HepG2 (cell line): ENCODE results near the gene PVRIG. TPM values are rescaled to one million over a fixed set of nuclear protein-coding genes. Genes with fewer than 3 reads are reported as not detected.
A peak's percentile ranks its signal among the peaks of the same experiment; 100 is the strongest.

ENCODE experiments used
- ATAC-seq: fragments of 200-7000 bp; cut with Tn5 transposase; 3 replicates; pipeline ENCODE4 v1.9.1; 2020; ENCODE audit warnings: mild to moderate bottlenecking, moderate library complexity
- BruUV-seq: library from RNA; stranded (reverse); fragments of 400-500 nt; replicated peaks from 2 replicates; lab custom pipeline; 2021; lab: Mats Ljungman, UMichigan
- CTCF ChIA-PET: fragments of 300-600 bp; formaldehyde crosslinking; extraction: SDS; loops from one replicate; lab custom pipeline; 2021; ENCODE audit warnings: low total read pairs, inconsistent platforms, low intra/inter-chr PET ratio; lab: Yijun Ruan, JAX
- POLR2A ChIA-PET: fragments of 350-600 bp; sonication (Branson Sonifier 250); formaldehyde crosslinking; loops from one replicate; lab custom pipeline; 2020; ENCODE audit warnings: antibody characterized with exemption, inconsistent platforms; lab: Yijun Ruan, JAX
- DNase-seq: peaks from one replicate; pipeline ENCODE4 v3.0.0-alpha.2; 2015; ENCODE audit warnings: low spot score
- FAIRE-seq: peaks from 3 replicates; lab custom pipeline; 2011; peaks lifted over from hg19 to GRCh38; lab: Jason Lieb, UNC
- H2AFZ ChIP-seq: one replicate; pipeline ENCODE4 v1.6.1; 2011; ENCODE audit warnings: low read length, inconsistent platforms
- H3K27ac ChIP-seq: fragments of 300-600 bp; 3 replicates; pipeline ENCODE4 v1.8.0; 2011; ENCODE audit warnings: mixed run types, mild to moderate bottlenecking, mixed read lengths, low read length, inconsistent platforms; ENCODE audit not compliant: insufficient read depth; ENCODE audit errors: extremely low read length
- H3K27me3 ChIP-seq, 2 experiments: fragments of 200-600 bp in 1 of 2; 2 replicates in 1 of 2; 3 replicates in 1 of 2; pipeline versions ENCODE4 v1.6.0 to v1.8.0; 2011; ENCODE audit warnings: low read length in 2 of 2, mild to moderate bottlenecking in 2 of 2, moderate library complexity in 2 of 2, inconsistent platforms in 1 of 2; ENCODE audit not compliant: insufficient read depth in 2 of 2, control insufficient read depth in 1 of 2
- H3K36me3 ChIP-seq, 2 experiments: fragments of 200-600 bp in 1 of 2; replicated peaks in 1 of 2; 2 replicates in 1 of 2; 3 replicates in 1 of 2; pipeline versions ENCODE4 v1.5.1 to v1.8.0; 2011; ENCODE audit warnings: low read length in 2 of 2, inconsistent platforms in 1 of 2; ENCODE audit not compliant: insufficient read depth in 2 of 2, control insufficient read depth in 1 of 2
- H3K4me1 ChIP-seq: 2 replicates; pipeline ENCODE4 v1.5.1; 2012; ENCODE audit warnings: low read length, inconsistent platforms; ENCODE audit not compliant: insufficient read depth
- H3K4me2 ChIP-seq: 2 replicates; pipeline ENCODE4 v1.6.0; 2011; ENCODE audit warnings: low read depth, low read length, inconsistent platforms
- H3K4me3 ChIP-seq, 3 experiments: fragments of 200-600 bp in 1 of 3; sonication (generic), shearing (Covaris generic) in 1 of 3; replicated peaks in 1 of 3; 2 replicates each; pipeline ENCODE4 v1.5.1; 2011 to 2016; ENCODE audit warnings: low read length in 3 of 3, inconsistent platforms in 2 of 3, low read depth in 2 of 3, mild to moderate bottlenecking in 2 of 3, control low read depth in 1 of 3, mixed read lengths in 1 of 3; ENCODE audit not compliant: insufficient read depth in 1 of 3
- H3K79me2 ChIP-seq: one replicate; pipeline ENCODE4 v1.6.1; 2011; ENCODE audit warnings: low read length, inconsistent platforms; ENCODE audit not compliant: insufficient read depth
- H3K9ac ChIP-seq: 2 replicates; pipeline ENCODE4 v1.6.0; 2011; ENCODE audit warnings: mild to moderate bottlenecking, low read depth, low read length, inconsistent platforms; ENCODE audit not compliant: insufficient read depth
- H3K9me3 ChIP-seq: 2 replicates; pipeline ENCODE4 v1.5.1; 2012; ENCODE audit warnings: mild to moderate bottlenecking, low read length
- H4K20me1 ChIP-seq: 2 replicates; pipeline ENCODE4 v1.6.0; 2011; ENCODE audit warnings: inconsistent platforms, mild to moderate bottlenecking, low read length, moderate library complexity; ENCODE audit not compliant: insufficient read depth
- ARNT ChIP-seq: fragments of 450-650 bp; IDR thresholded peaks from 2 replicates; pipeline ENCODE4 v1.6.1; 2017
- ATF4 ChIP-seq, 2 experiments: fragments of 450-650 bp in 1 of 2; sonication (generic) in 1 of 2; formaldehyde crosslinking; IDR thresholded peaks; 2 replicates each; pipeline versions ENCODE4 v1.5.0 to v1.8.0; 2020 to 2022; ENCODE audit warnings: mild to moderate bottlenecking in 1 of 2, missing genetic modification reagents in 1 of 2
- CEBPG ChIP-seq: IDR thresholded peaks from 2 replicates; pipeline ENCODE4 v1.6.1; 2016
- MBD4 ChIP-seq: IDR thresholded peaks from 2 replicates; pipeline ENCODE4 v1.6.1; 2012; ENCODE audit warnings: low read length, inconsistent platforms, borderline replicate concordance
- MYC ChIP-seq: sonication (generic); formaldehyde crosslinking; IDR thresholded peaks from 2 replicates; pipeline ENCODE4 v1.9.0; 2021; ENCODE audit warnings: missing genetic modification reagents, borderline replicate concordance
- ONECUT2 ChIP-seq: sonication (generic); formaldehyde crosslinking; IDR thresholded peaks from 2 replicates; pipeline ENCODE4 v1.4.0; 2020; ENCODE audit warnings: missing genetic modification reagents
- POGZ ChIP-seq: sonication (generic); formaldehyde crosslinking; IDR thresholded peaks from 2 replicates; pipeline ENCODE4 v1.4.0; 2020; ENCODE audit warnings: mild to moderate bottlenecking, missing genetic modification reagents
- RBM39 ChIP-seq: fragments of 200-400 bp; formaldehyde crosslinking; IDR thresholded peaks from one replicate; pipeline ENCODE4 v1.6.1; 2018; ENCODE audit warnings: antibody characterized with exemption, mild to moderate bottlenecking, low read depth, low read length; ENCODE audit not compliant: poor library complexity, severe bottlenecking
- STAG1 ChIP-seq: sonication (generic); formaldehyde crosslinking; IDR thresholded peaks from 2 replicates; pipeline ENCODE4 v1.4.0; 2020; ENCODE audit warnings: missing genetic modification reagents
- SYNCRIP ChIP-seq: fragments of 200-400 bp; formaldehyde crosslinking; IDR thresholded peaks from 2 replicates; pipeline ENCODE4 v1.6.1; 2018; ENCODE audit warnings: mild to moderate bottlenecking, low read depth, low read length; ENCODE audit not compliant: insufficient read depth
- TFAP4 ChIP-seq: sonication (generic); IDR thresholded peaks from 2 replicates; pipeline ENCODE4 v1.6.1; 2016; ENCODE audit warnings: low read depth, borderline replicate concordance
- TOE1 ChIP-seq: sonication (generic); formaldehyde crosslinking; IDR thresholded peaks from 2 replicates; pipeline ENCODE4 v1.4.0; 2020; ENCODE audit warnings: mild to moderate bottlenecking, missing genetic modification reagents
- ZKSCAN1 ChIP-seq: fragments of 150-350 bp; IDR thresholded peaks from 2 replicates; pipeline ENCODE4 v1.6.1; 2014; ENCODE audit warnings: low read length
- ZNF777 ChIP-seq: sonication (generic); formaldehyde crosslinking; IDR thresholded peaks from 2 replicates; pipeline ENCODE4 v1.4.0; 2020; ENCODE audit warnings: missing genetic modification reagents
- ZSCAN30 ChIP-seq: sonication (generic); formaldehyde crosslinking; IDR thresholded peaks from 2 replicates; pipeline ENCODE4 v1.5.0; 2020; ENCODE audit warnings: mild to moderate bottlenecking, missing genetic modification reagents
- WGBS: methylation state at CpG from one replicate; pipeline ENCODE4 v1.1.6; 2017; ENCODE audit warnings: low lambda C conversion rate; 5-methylcytosine and 5-hydroxymethylcytosine counted together
- in situ Hi-C: cut with HindIII; loops from 2 replicates; pipeline ENCODE4 v1.10.0; 2017; ENCODE audit warnings: low pct_unique_long_range_greater_than_20kb; ENCODE audit not compliant: extremely low pct_ligation_motif_present
- intact Hi-C: fragments of 100-400 bp; cut with micrococcal nuclease; formaldehyde crosslinking; loops from one replicate; pipeline ENCODE4 v1.10.0; 2022; ENCODE audit not compliant: unreplicated experiment
- polyA plus RNA-seq, 8 experiments: library from polyadenylated mRNA; depleted of rRNA in 3 of 8; stranded (reverse) in 7 of 8; unstranded in 1 of 8; fragments of >200 nt; fragmentation: Illumina TruSeq in 4 of 8; extraction: Trizol in 4 of 8; gene quantifications; 2 replicates each; pipeline versions ENCODE4 v1.2.1 to v1.2.3, GENCODE V29; 2011 to 2016; ENCODE audit warnings: low read depth in 4 of 8, missing spikeins in 1 of 8, mixed read lengths in 1 of 8; ENCODE audit not compliant: insufficient read depth in 1 of 8
- total RNA-seq, 5 experiments: library from RNA; depleted of rRNA; stranded (reverse); fragments of >200 nt; fragmentation: Illumina TruSeq; extraction: Trizol; gene quantifications; 2 replicates each; pipeline ENCODE4 v1.2.3, GENCODE V29; 2016; ENCODE audit warnings: low read depth in 1 of 5
- TF ChIP-seq, protein P1 (sequence below): sonication (generic); formaldehyde crosslinking; IDR thresholded peaks from 2 replicates; pipeline ENCODE4 v1.8.0; 2022; ENCODE audit warnings: low read depth, missing genetic modification reagents

The PVRIG gene
- total and polyA plus RNA-seq, 2 of the 13 experiments (the other 11 are each of a cell fraction or from before 2014, with no cell fraction given): not detected

DNA sequence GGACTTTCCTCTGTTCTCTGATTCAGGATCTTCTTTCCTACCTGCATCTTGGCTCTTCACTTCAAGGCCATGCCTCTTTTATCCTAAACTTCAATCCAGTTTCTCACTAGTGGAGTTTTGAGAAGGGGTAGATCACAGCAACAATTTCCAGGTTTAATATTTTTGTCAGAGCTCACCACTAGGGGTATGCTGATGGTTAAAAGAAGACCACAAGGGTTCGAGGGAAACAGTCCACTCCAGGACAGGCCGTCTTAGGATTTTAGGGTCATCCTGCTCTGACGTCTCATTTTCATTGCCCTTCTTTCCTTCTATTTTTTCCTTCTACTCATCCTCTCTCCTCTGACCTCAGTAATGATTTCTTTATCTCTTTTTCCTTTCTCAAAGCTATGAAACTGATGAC lies 30.7 kb upstream of the PVRIG start:
- Histone ChIP-seq H3K9me3 (no peaks in the 10 kb centered on the region), H3K4me2 (no peak overlapping the region), H3K79me2 (no peaks in the 10 kb centered on the region), H3K27me3 (peaks cover 1 to 4% of the 10 kb centered on the region in 2 experiments; a peak in 2 of 5 replicates), H3K9ac (no peak overlapping the region), H3K4me3 (no peak overlapping the region), H3K4me1 (peaks cover 8% of the 10 kb centered on the region; the same call in 1 of the 2 replicates), H3K27ac (no peak overlapping the region), H3K36me3 (no peaks in the 10 kb centered on the region), H4K20me1 (no peaks in the 10 kb centered on the region), H2AFZ (no peak overlapping the region)
- in situ Hi-C loops: no loop called here
- BruUV-seq: no TSS peak
- ChIA-PET CTCF (interaction anchor here (0.6 to 2.0 kb wide), 2 partner anchors 56 to 156 kb away, joined by 3 to 6 read pairs; no protein-coding TSS in a partner anchor), POLR2A (no interaction called here)
- DNase-seq (no peak), FAIRE-seq (no peak), ATAC-seq (peak; percentile 65)
- no peak for TF ChIP-seq ONECUT2
- WGBS: 2% methylated on average over 3 of the region's 3 CpGs
- intact Hi-C loops: no loop called here

DNA sequence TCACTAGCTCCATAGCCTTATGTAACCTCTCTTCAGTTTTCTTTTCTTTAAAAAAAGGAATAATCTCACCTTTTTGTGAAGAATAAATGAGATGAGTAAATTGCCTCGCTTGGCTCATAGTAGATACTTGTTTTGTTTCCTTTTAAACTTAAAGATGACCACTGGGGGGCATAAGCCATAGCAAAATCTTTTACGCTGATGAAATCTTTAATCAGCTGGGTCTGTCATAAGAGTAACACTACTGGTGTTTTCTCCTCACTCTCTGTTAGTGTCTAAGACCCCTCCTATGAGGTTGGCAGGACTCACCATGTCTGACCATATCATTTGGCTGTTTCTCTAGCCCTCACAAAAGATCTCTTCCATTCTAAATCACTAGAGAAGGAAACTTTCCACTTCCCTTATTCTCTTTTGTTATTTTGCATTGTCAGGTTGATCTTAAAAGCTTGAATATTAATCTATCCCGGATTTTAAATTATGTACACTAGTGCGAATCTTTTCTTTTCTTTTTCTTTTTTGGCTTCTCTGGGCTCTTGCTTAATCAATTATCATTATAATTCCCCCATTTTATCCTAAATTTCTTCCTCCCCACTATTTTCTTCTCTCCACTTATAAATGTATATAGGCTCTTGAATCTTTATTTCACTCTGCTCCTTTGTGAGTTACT lies 29.6 kb upstream of the PVRIG start:
- peak; percentile 50 for FAIRE-seq
- intact Hi-C loops: no loop called here
- TF ChIP-seq TOE1: no peak
- no peak for TF ChIP-seq RBM39
- TF ChIP-seq ZSCAN30: no peak
- TF ChIP-seq ZKSCAN1: no peak
- TF ChIP-seq CEBPG (CRISPR knock-in tag): peak; percentile 49
- TF ChIP-seq POGZ (CRISPR knock-in tag): no peak
- peak in 1 of 2 experiments; percentile 84; a peak in 2 of 4 replicates for TF ChIP-seq ATF4 (CRISPR knock-in tag; IDR thresholded peaks at IDR 0.05)
- TF ChIP-seq ARNT: no peak
- peak; percentile 57 for TF ChIP-seq STAG1 (CRISPR knock-in tag)
- TF ChIP-seq SYNCRIP: no peak
- peak; percentile 79 for TF ChIP-seq TFAP4
- no peak for TF ChIP-seq ZNF777 (CRISPR knock-in tag)
- no peak for TF ChIP-seq MBD4
- TF ChIP-seq MYC: no peak
- TF ChIP-seq, protein P1, sequence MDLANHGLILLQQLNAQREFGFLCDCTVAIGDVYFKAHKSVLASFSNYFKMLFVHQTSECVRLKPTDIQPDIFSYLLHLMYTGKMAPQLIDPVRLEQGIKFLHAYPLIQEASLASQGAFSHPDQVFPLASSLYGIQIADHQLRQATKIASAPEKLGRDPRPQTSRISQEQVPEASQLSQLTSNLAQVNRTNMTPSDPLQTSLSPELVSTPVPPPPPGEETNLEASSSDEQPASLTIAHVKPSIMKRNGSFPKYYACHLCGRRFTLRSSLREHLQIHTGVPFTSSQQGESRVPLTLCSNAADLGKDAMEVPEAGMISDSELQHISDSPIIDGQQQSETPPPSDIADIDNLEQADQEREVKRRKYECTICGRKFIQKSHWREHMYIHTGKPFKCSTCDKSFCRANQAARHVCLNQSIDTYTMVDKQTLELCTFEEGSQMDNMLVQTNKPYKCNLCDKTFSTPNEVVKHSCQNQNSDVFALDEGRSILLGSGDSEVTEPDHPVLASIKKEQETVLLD (CRISPR knock-in tag): no peak

More for the DNA sequence above, 29.6 kb upstream of the PVRIG start:
- no peak overlapping the region for H2AFZ ChIP-seq
- POLR2A ChIA-PET: no interaction called here
- H3K4me3 ChIP-seq: no peak overlapping the region
- ATAC-seq (peak; percentile 62), DNase-seq (peak; percentile 41)
- peaks cover 1 to 4% of the 10 kb centered on the region in 2 experiments; a peak in 2 of 5 replicates for H3K27me3 ChIP-seq
- no peaks in the 10 kb centered on the region for H4K20me1 ChIP-seq
- in situ Hi-C loops: no loop called here
- no peaks in the 10 kb centered on the region for H3K36me3 ChIP-seq
- peaks cover 8% of the 10 kb centered on the region; the same call in 1 of the 2 replicates for H3K4me1 ChIP-seq
- no peaks in the 10 kb centered on the region for H3K79me2 ChIP-seq
- no peak overlapping the region for H3K27ac ChIP-seq
- CTCF ChIA-PET: interaction anchor here (2.0 kb wide), 1 partner anchor 155 kb away, joined by 6 read pairs; no protein-coding TSS in a partner anchor
- H3K9ac ChIP-seq: no peak overlapping the region
- 14% methylated on average over 4 of the region's 4 CpGs for WGBS
- BruUV-seq: no TSS peak
- H3K9me3 ChIP-seq: no peaks in the 10 kb centered on the region
- no peak overlapping the region for H3K4me2 ChIP-seq
